Measurements from ENCODE around the gene YOD1. TPM values are rescaled to one million over a fixed set of nuclear protein-coding genes. Genes with fewer than 3 reads are reported as not detected.

The YOD1 gene
- total RNA-seq, 1 experiment from 2014 or later = 11.8 TPM

GRCh38 chr1:207052911-207053769 is 2.1 kb upstream of the YOD1 start, which contains the start of gene PFKFB2:
Gene PFKFB2 (plus strand): TSS chr1:207053275. CDS start chr1:207054718, 1,443 bp downstream.
- Histone ChIP-seq H3K9me3 (no peaks in the 10 kb centered on the region), H3K36me3 (ENCODE audit: control insufficient read depth, insufficient read depth, low read length) (0 out of 2 replicates have a peak, but pooled peaks cover 1% of the 10 kb centered on the region), H3K27me3 (replicated peaks; ENCODE audit: control insufficient read depth, insufficient read depth, low read length) (no peaks in the 10 kb centered on the region), H3K4me1 (peaks cover 4% of the 10 kb centered on the region), H3K4me3 (ENCODE audit: low read depth, low read length) (peak within 1 kb of the TSS; percentile 73)
- BruUV-seq (replicated peaks) = TSS peak; percentile 56
- no peaks in the 10 kb centered on the region for H3K9me3 Mint-ChIP-seq (ENCODE audit: unreplicated experiment)
- peaks cover 25% of the 10 kb centered on the region for H3K36me3 Mint-ChIP-seq (ENCODE audit: insufficient read depth, unreplicated experiment)
- H3K27me3 Mint-ChIP-seq (ENCODE audit: insufficient read depth, unreplicated experiment) = no peaks in the 10 kb centered on the region
- DNase-seq = peak; percentile 100
- ChIA-PET POLR2A (interaction anchor here (0.6 to 1.9 kb wide), 16 partner anchors 13 to 394 kb away, joined by 3 to 39 read pairs (median 4); partner anchors contain the start of genes C1orf116, C4BPB and CD55), CTCF (interaction anchor here (0.8 to 1.6 kb wide), 6 partner anchors 18 to 352 kb away, joined by 3 to 15 read pairs (median 4); partner anchors contain the start of genes C1orf116 and CD55)
- H3K4me3 Mint-ChIP-seq (ENCODE audit: unreplicated experiment) = peak within 1 kb of the TSS; percentile 94
- peaks cover 15% of the 10 kb centered on the region for H3K4me1 Mint-ChIP-seq (ENCODE audit: low read depth, unreplicated experiment)
- no peak for TF ChIP-seq CTCF (IDR thresholded peaks at IDR 0.05; ENCODE audit: insufficient read depth in 1 of 2, low read depth in 1 of 2, low read length in 1 of 2, severe bottlenecking in 1 of 2, unreplicated experiment in 1 of 2)
- intact Hi-C loops (cut with micrococcal nuclease; ENCODE audit: unreplicated experiment) = loop anchor here (1.0 kb wide), 3 partner anchors 25 to 268 kb away; partner anchors contain the start of gene CD55
- H3K27ac Mint-ChIP-seq (ENCODE audit: unreplicated experiment) = peak within 1 kb of the TSS; percentile 97

- Histone ChIP-seq H3K9me3 (no peaks in the 10 kb centered on the region), H3K4me3 (ENCODE audit: low read depth, low read length) (peak overlapping the region; percentile 73), H3K4me1 (peaks cover 20% of the 10 kb centered on the region), H3K36me3 (ENCODE audit: control insufficient read depth, insufficient read depth, low read length) (0 out of 2 replicates have a peak, but pooled peaks cover 1% of the 10 kb centered on the region), H3K27me3 (replicated peaks; ENCODE audit: control insufficient read depth, insufficient read depth, low read length) (no peaks in the 10 kb centered on the region)
- H3K27ac Mint-ChIP-seq (ENCODE audit: unreplicated experiment) = peak overlapping the region; percentile 97
- TF ChIP-seq CTCF (IDR thresholded peaks at IDR 0.05; ENCODE audit: insufficient read depth in 1 of 2, low read depth in 1 of 2, low read length in 1 of 2, severe bottlenecking in 1 of 2, unreplicated experiment in 1 of 2) = no peak
- ChIA-PET POLR2A (interaction anchor here (0.5 to 1.8 kb wide), 2 partner anchors 18 to 117 kb away, joined by 3 to 4 read pairs; partner anchors contain the start of gene C1orf116), CTCF (interaction anchor here (1.7 kb wide), 1 partner anchor 18 kb away, joined by 12 read pairs; the partner anchor contains the start of gene C1orf116)
- H3K4me1 Mint-ChIP-seq (ENCODE audit: low read depth, unreplicated experiment) = peaks cover 15% of the 10 kb centered on the region
- no peaks in the 10 kb centered on the region for H3K27me3 Mint-ChIP-seq (ENCODE audit: insufficient read depth, unreplicated experiment)
- intact Hi-C loops (cut with micrococcal nuclease; ENCODE audit: unreplicated experiment) = loop anchor here (2.0 kb wide), 2 partner anchors 18 to 38 kb away; partner anchors contain the start of genes C1orf116 and C4BPB
- no peaks in the 10 kb centered on the region for H3K9me3 Mint-ChIP-seq (ENCODE audit: unreplicated experiment)
- BruUV-seq (replicated peaks) = no TSS peak
- DNase-seq = peak; percentile 93 to 94
- peaks cover 44% of the 10 kb centered on the region for H3K36me3 Mint-ChIP-seq (ENCODE audit: insufficient read depth, unreplicated experiment)
- H3K4me3 Mint-ChIP-seq (ENCODE audit: unreplicated experiment) = peak overlapping the region; percentile 94
These were observed 373 bp downstream of the YOD1 start for GRCh38 chr1:207050480-207051190.
